SK-N-MC (cell line): Measurements from ENCODE around the gene MRFAP1L1.

Experiments
- EZH2 ChIP-seq: fragments of 200-600 bp; sonication (generic); IDR thresholded peaks from one replicate; pipeline ENCODE4 v1.6.1; 2017; ENCODE audit warnings: antibody characterized with exemption
- POLR2AphosphoS5 ChIP-seq: IDR thresholded peaks from 2 replicates; pipeline ENCODE4 v1.6.1; 2012; ENCODE audit warnings: mild to moderate bottlenecking, low read depth, low read length, borderline replicate concordance

DNA sequence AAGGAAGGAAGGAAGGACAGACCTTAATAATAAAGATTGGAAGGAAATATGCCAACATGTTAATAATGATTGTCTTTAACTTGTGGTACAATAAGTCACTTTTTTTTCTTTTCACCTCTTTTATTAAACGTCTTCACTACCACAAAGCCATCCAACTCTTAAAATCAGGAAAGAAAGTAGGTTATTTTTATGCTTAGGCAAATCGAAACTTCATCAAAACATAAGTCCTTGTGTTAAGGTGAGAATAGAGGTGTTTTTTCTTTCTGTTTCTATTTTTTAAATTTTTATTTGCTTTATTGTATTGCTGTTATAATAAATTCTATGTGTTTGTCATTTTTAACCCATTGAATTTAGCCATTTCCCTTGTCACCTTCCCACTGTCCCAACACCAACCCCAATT lies 32.8 kb upstream of the MRFAP1L1 start:
- no peak for TF ChIP-seq EZH2
- TF ChIP-seq POLR2AphosphoS5: no peak
